ENCODE results near the gene ARID3A. TPM values are rescaled to one million over a fixed set of nuclear protein-coding genes. Genes with fewer than 3 reads are reported as not detected.

ARID3A gene
- total RNA-seq, 1 donor from 2014 or later: 106 TPM

GRCh38 chr19:1014161-1015060 is 88.6 kb downstream of the ARID3A start:
- peak overlapping the region; percentile 50 for H3K4me3 Mint-ChIP-seq (ENCODE audit: unreplicated experiment)
- Histone ChIP-seq H3K27ac (ENCODE audit: low read depth, low read length) (no peak overlapping the region), H2AFZ (ENCODE audit: low read depth, low read length) (no peak overlapping the region), H4K20me1 (ENCODE audit: insufficient read depth, low read length) (peaks cover 76% of the 10 kb centered on the region), H3K27me3 (ENCODE audit: insufficient read depth, low read length) (no peaks in the 10 kb centered on the region), H3K4me1 (ENCODE audit: insufficient read depth, low read length) (peaks cover 28% of the 10 kb centered on the region), H3K4me3 (ENCODE audit: insufficient read depth, low read depth, low read length) (no peak overlapping the region), H3K9me3 (ENCODE audit: insufficient read depth, low read depth, low read length) (no peaks in the 10 kb centered on the region), H3K4me2 (ENCODE audit: low read length) (no peak overlapping the region), H3K9ac (ENCODE audit: low read length) (no peak overlapping the region), H3K79me2 (ENCODE audit: insufficient read depth, low read length) (peaks cover 66% of the 10 kb centered on the region), H3K36me3 (ENCODE audit: insufficient read depth, low read length) (no peaks in the 10 kb centered on the region)
- TF ChIP-seq CTCF (IDR thresholded peaks at IDR 0.05; ENCODE audit: insufficient read depth, low read depth, low read length) (no peak), EZH2 (IDR thresholded peaks at IDR 0.05; ENCODE audit: insufficient read depth, low read length) (no peak)
- no peaks in the 10 kb centered on the region for H3K9me3 Mint-ChIP-seq (ENCODE audit: unreplicated experiment)
- H3K36me3 Mint-ChIP-seq (ENCODE audit: low read depth, unreplicated experiment): no peaks in the 10 kb centered on the region
- no peak for FAIRE-seq
- no peak for DNase-seq (ENCODE audit: low read depth)
- H3K4me1 Mint-ChIP-seq (ENCODE audit: low read depth, unreplicated experiment): peaks cover 22% of the 10 kb centered on the region
- peak overlapping the region; percentile 86 for H3K27ac Mint-ChIP-seq (ENCODE audit: unreplicated experiment)
- H3K27me3 Mint-ChIP-seq (ENCODE audit: low read depth, unreplicated experiment): no peaks in the 10 kb centered on the region

- H3K27me3 ChIP-seq (ENCODE audit: insufficient read depth, low read length): no peaks in the 10 kb centered on the region
- H3K9ac ChIP-seq (ENCODE audit: low read length): no peak overlapping the region
- H3K36me3 ChIP-seq (ENCODE audit: insufficient read depth, low read length): no peaks in the 10 kb centered on the region
- Mint-ChIP-seq H3K4me3 (ENCODE audit: unreplicated experiment) (no peak overlapping the region), H3K9me3 (ENCODE audit: unreplicated experiment) (no peaks in the 10 kb centered on the region), H3K4me1 (ENCODE audit: low read depth, unreplicated experiment) (peaks cover 22% of the 10 kb centered on the region), H3K36me3 (ENCODE audit: low read depth, unreplicated experiment) (no peaks in the 10 kb centered on the region), H3K27me3 (ENCODE audit: low read depth, unreplicated experiment) (no peaks in the 10 kb centered on the region), H3K27ac (ENCODE audit: unreplicated experiment) (peak overlapping the region; percentile 77)
- no peaks in the 10 kb centered on the region for H3K9me3 ChIP-seq (ENCODE audit: insufficient read depth, low read depth, low read length)
- DNase-seq (ENCODE audit: low read depth): no peak
- no peak overlapping the region for H3K4me2 ChIP-seq (ENCODE audit: low read length)
- H4K20me1 ChIP-seq (ENCODE audit: insufficient read depth, low read length): peaks cover 76% of the 10 kb centered on the region
- no peak overlapping the region for H3K27ac ChIP-seq (ENCODE audit: low read depth, low read length)
- no peak for FAIRE-seq
- no peak for TF ChIP-seq CTCF (IDR thresholded peaks at IDR 0.05; ENCODE audit: insufficient read depth, low read depth, low read length)
- no peak for TF ChIP-seq EZH2 (IDR thresholded peaks at IDR 0.05; ENCODE audit: insufficient read depth, low read length)
- H2AFZ ChIP-seq (ENCODE audit: low read depth, low read length): no peak overlapping the region
- peaks cover 34% of the 10 kb centered on the region for H3K4me1 ChIP-seq (ENCODE audit: insufficient read depth, low read length)
- H3K4me3 ChIP-seq (ENCODE audit: insufficient read depth, low read depth, low read length): no peak overlapping the region
- peaks cover 75% of the 10 kb centered on the region for H3K79me2 ChIP-seq (ENCODE audit: insufficient read depth, low read length)
These were observed 89.4 kb downstream of the ARID3A start for GRCh38 chr19:1015061-1015781.

All from astrocyte (in vitro differentiated cells and primary cell).